WTC11 (cell line): Measurements from ENCODE around the gene NFATC2. TPM values are rescaled to one million over a fixed set of nuclear protein-coding genes. Genes with fewer than 3 reads are reported as not detected.

Source experiments
- ATAC-seq: fragments of 200-7000 bp; cut with Tn5 transposase; 2 replicates; pipeline ENCODE4 v1.10.0; 2021; ENCODE audit warnings: mild to moderate bottlenecking, moderate library complexity
- CTCF ChIA-PET: fragments of 300-600 bp; sonication (Branson Sonifier 250); formaldehyde crosslinking; loops from one replicate; lab custom pipeline; 2021; ENCODE audit warnings: antibody characterized with exemption; lab: Charles Lee
- POLR2A ChIA-PET: fragments of 350-600 bp; sonication (Branson Sonifier 250); formaldehyde crosslinking; loops from one replicate; lab custom pipeline; 2021; ENCODE audit warnings: antibody characterized with exemption; lab: Charles Lee
- DNase-seq: peaks from one replicate; pipeline ENCODE4 v3.0.0; 2021; ENCODE audit warnings: low spot score
- H3K27ac Mint-ChIP-seq: 2 replicates; pipeline ENCODE4 v1.8.0; 2021; ENCODE audit warnings: mixed read lengths
- H3K27me3 Mint-ChIP-seq: 2 replicates; pipeline ENCODE4 v1.8.0; 2021; ENCODE audit warnings: low read depth, mild to moderate bottlenecking, moderate library complexity, mixed read lengths
- H3K36me3 Mint-ChIP-seq: 2 replicates; pipeline ENCODE4 v1.8.0; 2021; ENCODE audit warnings: mixed read lengths
- H3K4me1 Mint-ChIP-seq: 2 replicates; pipeline ENCODE4 v1.8.0; 2022; ENCODE audit warnings: mixed read lengths
- H3K4me3 Mint-ChIP-seq: 2 replicates; pipeline ENCODE4 v1.8.0; 2021; ENCODE audit warnings: mild to moderate bottlenecking, moderate library complexity, mixed read lengths
- H3K9me3 Mint-ChIP-seq: 2 replicates; pipeline ENCODE4 v1.8.0; 2021; ENCODE audit warnings: mixed read lengths
- ATF1 ChIP-seq: sonication (generic); formaldehyde crosslinking; IDR thresholded peaks from 2 replicates; pipeline ENCODE4 v1.8.1; 2023; ENCODE audit warnings: mild to moderate bottlenecking, moderate library complexity, missing genetic modification reagents
- CBFB ChIP-seq: sonication (generic); formaldehyde crosslinking; IDR thresholded peaks from 2 replicates; pipeline ENCODE4 v1.8.1; 2022; ENCODE audit warnings: mild to moderate bottlenecking, low read depth, missing genetic modification reagents
- CREB1 ChIP-seq: sonication (generic); formaldehyde crosslinking; IDR thresholded peaks from 2 replicates; pipeline ENCODE4 v1.8.0; 2023; ENCODE audit warnings: mild to moderate bottlenecking, missing genetic modification reagents
- ELF4 ChIP-seq: sonication (generic); formaldehyde crosslinking; IDR thresholded peaks from 2 replicates; pipeline ENCODE4 v1.8.1; 2022; ENCODE audit warnings: low read depth, mild to moderate bottlenecking, moderate library complexity, missing genetic modification reagents
- ESRRA ChIP-seq: sonication (generic); formaldehyde crosslinking; IDR thresholded peaks from 2 replicates; pipeline ENCODE4 v1.8.1; 2022; ENCODE audit warnings: mild to moderate bottlenecking, missing genetic modification reagents, borderline replicate concordance
- GABPB1 ChIP-seq: sonication (generic); formaldehyde crosslinking; IDR thresholded peaks from 2 replicates; pipeline ENCODE4 v1.8.1; 2023; ENCODE audit warnings: mild to moderate bottlenecking, missing genetic modification reagents
- GRHL2 ChIP-seq: fragments of 250-450 bp; sonication (Bioruptor Pico); IDR thresholded peaks from 2 replicates; pipeline ENCODE4 v1.8.0; 2022; ENCODE audit warnings: mild to moderate bottlenecking, moderate library complexity; ENCODE audit not compliant: insufficient replicate concordance, severe bottlenecking
- NR2C2 ChIP-seq: sonication (generic); formaldehyde crosslinking; IDR thresholded peaks from 2 replicates; pipeline ENCODE4 v1.8.0; 2022; ENCODE audit warnings: mild to moderate bottlenecking, missing genetic modification reagents
- ZBTB21 ChIP-seq: sonication (generic); formaldehyde crosslinking; IDR thresholded peaks from 2 replicates; pipeline ENCODE4 v1.8.1; 2023; ENCODE audit warnings: mild to moderate bottlenecking, missing genetic modification reagents, borderline replicate concordance
- ZNF219 ChIP-seq: sonication (generic); formaldehyde crosslinking; IDR thresholded peaks from 2 replicates; pipeline ENCODE4 v1.8.0; 2023; ENCODE audit warnings: missing genetic modification reagents, mild to moderate bottlenecking, borderline replicate concordance
- ZNF263 ChIP-seq: sonication (generic); formaldehyde crosslinking; IDR thresholded peaks from 2 replicates; pipeline ENCODE4 v1.8.1; 2022; ENCODE audit warnings: low read depth, mild to moderate bottlenecking, moderate library complexity, missing genetic modification reagents
- ZNF423 ChIP-seq: fragments of 250-450 bp; sonication (Bioruptor Pico); IDR thresholded peaks from 2 replicates; pipeline ENCODE4 v2.1.2; 2022; ENCODE audit warnings: mild to moderate bottlenecking, moderate library complexity
- total RNA-seq: library from RNA; stranded (reverse); gene quantifications from 3 replicates; pipeline ENCODE4 v1.2.3, GENCODE V29; 2021
- TF ChIP-seq, protein P1 (sequence below): sonication (generic); formaldehyde crosslinking; conservative IDR thresholded peaks from 2 replicates; pipeline ENCODE4 v1.8.1; 2022; ENCODE audit warnings: mild to moderate bottlenecking, missing genetic modification reagents
- TF ChIP-seq, protein P2 (sequence below): sonication (generic); formaldehyde crosslinking; IDR thresholded peaks from 2 replicates; pipeline ENCODE4 v1.8.0; 2023; ENCODE audit warnings: missing genetic modification reagents, mild to moderate bottlenecking, borderline replicate concordance
- TF ChIP-seq, protein P3 (sequence below): sonication (generic); formaldehyde crosslinking; IDR thresholded peaks from 2 replicates; pipeline ENCODE4 v1.8.0; 2022; ENCODE audit warnings: missing genetic modification reagents
- TF ChIP-seq, protein P4 (sequence below): fragments of 250-450 bp; sonication (Bioruptor Pico); IDR thresholded peaks from 2 replicates; pipeline ENCODE4 v2.1.2; 2022; ENCODE audit warnings: mild to moderate bottlenecking, moderate library complexity
- TF ChIP-seq, protein P5 (sequence below): sonication (generic); formaldehyde crosslinking; IDR thresholded peaks from 2 replicates; pipeline ENCODE4 v1.8.1; 2023; ENCODE audit warnings: mild to moderate bottlenecking, moderate library complexity, missing genetic modification reagents
- TF ChIP-seq, protein P6 (sequence below): fragments of 250-450 bp; sonication (Bioruptor Pico); IDR thresholded peaks from 2 replicates; pipeline ENCODE4 v1.8.0; 2021; ENCODE audit warnings: mild to moderate bottlenecking
- TF ChIP-seq, protein P7 (sequence below): sonication (generic); formaldehyde crosslinking; IDR thresholded peaks from 2 replicates; pipeline ENCODE4 v1.8.1; 2022; ENCODE audit warnings: mild to moderate bottlenecking, moderate library complexity, missing genetic modification reagents

NFATC2 gene
- total RNA-seq, 1 experiment from 2014 or later, result 1.7 TPM

DNA sequence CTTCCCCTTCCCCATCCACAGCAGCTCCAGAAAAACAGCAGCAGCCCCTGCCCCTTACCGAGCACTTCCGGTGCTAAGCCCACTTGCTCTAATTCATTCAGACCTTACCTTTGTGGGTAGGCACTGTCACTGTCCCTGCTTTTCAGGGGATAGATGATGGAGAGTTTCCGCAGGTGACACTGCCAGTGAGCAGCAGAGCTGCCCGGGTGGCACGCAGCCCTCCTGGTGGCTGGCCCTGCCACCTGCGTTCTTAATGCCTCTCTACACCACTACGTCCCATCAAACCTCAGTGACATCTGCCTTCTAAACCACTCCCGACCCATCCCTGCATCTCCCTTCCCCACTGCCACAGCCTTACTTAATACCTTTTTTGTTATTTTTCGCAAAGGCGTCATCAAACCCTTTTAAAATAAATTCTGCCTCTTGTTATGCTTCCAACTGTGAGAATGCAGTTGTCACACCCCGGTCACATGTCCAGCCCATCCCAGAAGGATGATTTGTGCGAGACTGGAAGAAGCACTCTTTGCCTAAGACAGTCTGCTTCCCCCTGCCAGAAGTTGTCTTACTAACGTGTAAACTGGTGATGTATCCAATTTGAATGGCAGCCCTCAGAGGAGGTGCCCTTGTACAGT lies 89.7 kb downstream of the NFATC2 start:
- CTCF ChIA-PET, result no interaction called here
- peaks cover 9% of the 10 kb centered on the region for H3K9me3 Mint-ChIP-seq
- H3K27me3 Mint-ChIP-seq, result no peaks in the 10 kb centered on the region

DNA sequence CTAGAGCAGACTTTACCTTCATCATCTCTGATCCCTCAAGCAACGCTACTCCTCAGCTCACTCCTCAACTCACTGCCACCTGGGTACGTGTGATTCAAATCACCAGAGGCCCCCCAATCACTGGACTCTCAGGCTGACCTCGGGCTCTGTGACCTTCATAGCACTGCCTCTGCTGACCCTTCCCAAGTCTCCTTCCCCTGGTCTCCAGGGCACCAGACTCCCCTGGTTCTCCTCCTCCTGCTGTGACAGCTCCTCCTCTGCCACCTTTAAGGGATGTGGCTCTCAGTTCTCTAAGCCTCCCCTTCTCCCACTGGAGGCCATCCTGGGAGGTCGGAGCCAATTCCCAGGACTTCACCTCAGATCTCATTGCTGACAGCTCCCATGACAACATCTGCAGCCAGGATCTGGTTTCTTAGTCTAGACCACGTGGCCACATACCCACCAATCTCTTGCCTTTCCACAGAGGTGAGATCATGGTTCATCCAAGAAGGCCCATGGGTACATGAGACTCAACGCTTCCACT lies 90.4 kb downstream of the NFATC2 start:
- ChIA-PET POLR2A (no interaction called here), CTCF (interaction anchor here (1.3 kb wide), 1 partner anchor 9 kb away, joined by 3 read pairs; no protein-coding TSS in a partner anchor)
- Mint-ChIP-seq H3K4me1 (peaks cover 4% of the 10 kb centered on the region; the same call in 1 of the 2 replicates), H3K27me3 (no peaks in the 10 kb centered on the region), H3K36me3 (peaks cover 6% of the 10 kb centered on the region; the same call in 1 of the 2 replicates), H3K4me3 (no peak overlapping the region), H3K9me3 (peaks cover 9% of the 10 kb centered on the region), H3K27ac (no peak overlapping the region)
- DNase-seq (no peak), ATAC-seq (no peak)
- TF ChIP-seq ZNF423 (CRISPR knock-in tag), result no peak
- no peak for TF ChIP-seq ELF4 (CRISPR knock-in tag)
- TF ChIP-seq, protein P1, sequence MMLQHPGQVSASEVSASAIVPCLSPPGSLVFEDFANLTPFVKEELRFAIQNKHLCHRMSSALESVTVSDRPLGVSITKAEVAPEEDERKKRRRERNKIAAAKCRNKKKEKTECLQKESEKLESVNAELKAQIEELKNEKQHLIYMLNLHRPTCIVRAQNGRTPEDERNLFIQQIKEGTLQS (CRISPR knock-in tag), result no peak
- TF ChIP-seq NR2C2, result no peak
- TF ChIP-seq CBFB, result no peak
- no peak for TF ChIP-seq GABPB1 (CRISPR knock-in tag)
- TF ChIP-seq, protein P2, sequence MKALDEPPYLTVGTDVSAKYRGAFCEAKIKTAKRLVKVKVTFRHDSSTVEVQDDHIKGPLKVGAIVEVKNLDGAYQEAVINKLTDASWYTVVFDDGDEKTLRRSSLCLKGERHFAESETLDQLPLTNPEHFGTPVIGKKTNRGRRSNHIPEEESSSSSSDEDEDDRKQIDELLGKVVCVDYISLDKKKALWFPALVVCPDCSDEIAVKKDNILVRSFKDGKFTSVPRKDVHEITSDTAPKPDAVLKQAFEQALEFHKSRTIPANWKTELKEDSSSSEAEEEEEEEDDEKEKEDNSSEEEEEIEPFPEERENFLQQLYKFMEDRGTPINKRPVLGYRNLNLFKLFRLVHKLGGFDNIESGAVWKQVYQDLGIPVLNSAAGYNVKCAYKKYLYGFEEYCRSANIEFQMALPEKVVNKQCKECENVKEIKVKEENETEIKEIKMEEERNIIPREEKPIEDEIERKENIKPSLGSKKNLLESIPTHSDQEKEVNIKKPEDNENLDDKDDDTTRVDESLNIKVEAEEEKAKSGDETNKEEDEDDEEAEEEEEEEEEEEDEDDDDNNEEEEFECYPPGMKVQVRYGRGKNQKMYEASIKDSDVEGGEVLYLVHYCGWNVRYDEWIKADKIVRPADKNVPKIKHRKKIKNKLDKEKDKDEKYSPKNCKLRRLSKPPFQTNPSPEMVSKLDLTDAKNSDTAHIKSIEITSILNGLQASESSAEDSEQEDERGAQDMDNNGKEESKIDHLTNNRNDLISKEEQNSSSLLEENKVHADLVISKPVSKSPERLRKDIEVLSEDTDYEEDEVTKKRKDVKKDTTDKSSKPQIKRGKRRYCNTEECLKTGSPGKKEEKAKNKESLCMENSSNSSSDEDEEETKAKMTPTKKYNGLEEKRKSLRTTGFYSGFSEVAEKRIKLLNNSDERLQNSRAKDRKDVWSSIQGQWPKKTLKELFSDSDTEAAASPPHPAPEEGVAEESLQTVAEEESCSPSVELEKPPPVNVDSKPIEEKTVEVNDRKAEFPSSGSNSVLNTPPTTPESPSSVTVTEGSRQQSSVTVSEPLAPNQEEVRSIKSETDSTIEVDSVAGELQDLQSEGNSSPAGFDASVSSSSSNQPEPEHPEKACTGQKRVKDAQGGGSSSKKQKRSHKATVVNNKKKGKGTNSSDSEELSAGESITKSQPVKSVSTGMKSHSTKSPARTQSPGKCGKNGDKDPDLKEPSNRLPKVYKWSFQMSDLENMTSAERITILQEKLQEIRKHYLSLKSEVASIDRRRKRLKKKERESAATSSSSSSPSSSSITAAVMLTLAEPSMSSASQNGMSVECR (CRISPR knock-in tag), result no peak
- TF ChIP-seq, protein P3, sequence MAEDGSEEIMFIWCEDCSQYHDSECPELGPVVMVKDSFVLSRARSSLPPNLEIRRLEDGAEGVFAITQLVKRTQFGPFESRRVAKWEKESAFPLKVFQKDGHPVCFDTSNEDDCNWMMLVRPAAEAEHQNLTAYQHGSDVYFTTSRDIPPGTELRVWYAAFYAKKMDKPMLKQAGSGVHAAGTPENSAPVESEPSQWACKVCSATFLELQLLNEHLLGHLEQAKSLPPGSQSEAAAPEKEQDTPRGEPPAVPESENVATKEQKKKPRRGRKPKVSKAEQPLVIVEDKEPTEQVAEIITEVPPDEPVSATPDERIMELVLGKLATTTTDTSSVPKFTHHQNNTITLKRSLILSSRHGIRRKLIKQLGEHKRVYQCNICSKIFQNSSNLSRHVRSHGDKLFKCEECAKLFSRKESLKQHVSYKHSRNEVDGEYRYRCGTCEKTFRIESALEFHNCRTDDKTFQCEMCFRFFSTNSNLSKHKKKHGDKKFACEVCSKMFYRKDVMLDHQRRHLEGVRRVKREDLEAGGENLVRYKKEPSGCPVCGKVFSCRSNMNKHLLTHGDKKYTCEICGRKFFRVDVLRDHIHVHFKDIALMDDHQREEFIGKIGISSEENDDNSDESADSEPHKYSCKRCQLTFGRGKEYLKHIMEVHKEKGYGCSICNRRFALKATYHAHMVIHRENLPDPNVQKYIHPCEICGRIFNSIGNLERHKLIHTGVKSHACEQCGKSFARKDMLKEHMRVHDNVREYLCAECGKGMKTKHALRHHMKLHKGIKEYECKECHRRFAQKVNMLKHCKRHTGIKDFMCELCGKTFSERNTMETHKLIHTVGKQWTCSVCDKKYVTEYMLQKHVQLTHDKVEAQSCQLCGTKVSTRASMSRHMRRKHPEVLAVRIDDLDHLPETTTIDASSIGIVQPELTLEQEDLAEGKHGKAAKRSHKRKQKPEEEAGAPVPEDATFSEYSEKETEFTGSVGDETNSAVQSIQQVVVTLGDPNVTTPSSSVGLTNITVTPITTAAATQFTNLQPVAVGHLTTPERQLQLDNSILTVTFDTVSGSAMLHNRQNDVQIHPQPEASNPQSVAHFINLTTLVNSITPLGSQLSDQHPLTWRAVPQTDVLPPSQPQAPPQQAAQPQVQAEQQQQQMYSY (CRISPR knock-in tag), result no peak

More for the DNA sequence above, 89.7 kb downstream of the NFATC2 start:
- Mint-ChIP-seq H3K4me3 (no peak overlapping the region), H3K4me1 (peaks cover 4% of the 10 kb centered on the region; the same call in 1 of the 2 replicates), H3K27ac (no peak overlapping the region), H3K36me3 (peaks cover 6% of the 10 kb centered on the region; the same call in 1 of the 2 replicates)
- POLR2A ChIA-PET, result no interaction called here
- TF ChIP-seq, protein P4, sequence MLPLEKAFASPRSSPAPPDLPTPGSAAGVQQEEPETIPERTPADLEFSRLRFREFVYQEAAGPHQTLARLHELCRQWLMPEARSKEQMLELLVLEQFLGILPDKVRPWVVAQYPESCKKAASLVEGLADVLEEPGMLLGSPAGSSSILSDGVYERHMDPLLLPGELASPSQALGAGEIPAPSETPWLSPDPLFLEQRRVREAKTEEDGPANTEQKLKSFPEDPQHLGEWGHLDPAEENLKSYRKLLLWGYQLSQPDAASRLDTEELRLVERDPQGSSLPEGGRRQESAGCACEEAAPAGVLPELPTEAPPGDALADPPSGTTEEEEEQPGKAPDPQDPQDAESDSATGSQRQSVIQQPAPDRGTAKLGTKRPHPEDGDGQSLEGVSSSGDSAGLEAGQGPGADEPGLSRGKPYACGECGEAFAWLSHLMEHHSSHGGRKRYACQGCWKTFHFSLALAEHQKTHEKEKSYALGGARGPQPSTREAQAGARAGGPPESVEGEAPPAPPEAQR (CRISPR knock-in tag), result no peak
- TF ChIP-seq ZNF219 (CRISPR knock-in tag) (no peak), ATF1 (no peak), ZNF263 (CRISPR knock-in tag) (no peak), ESRRA (CRISPR knock-in tag) (no peak), GRHL2 (CRISPR knock-in tag) (no peak), ZBTB21 (no peak), CREB1 (CRISPR knock-in tag) (no peak)
- TF ChIP-seq, protein P5, sequence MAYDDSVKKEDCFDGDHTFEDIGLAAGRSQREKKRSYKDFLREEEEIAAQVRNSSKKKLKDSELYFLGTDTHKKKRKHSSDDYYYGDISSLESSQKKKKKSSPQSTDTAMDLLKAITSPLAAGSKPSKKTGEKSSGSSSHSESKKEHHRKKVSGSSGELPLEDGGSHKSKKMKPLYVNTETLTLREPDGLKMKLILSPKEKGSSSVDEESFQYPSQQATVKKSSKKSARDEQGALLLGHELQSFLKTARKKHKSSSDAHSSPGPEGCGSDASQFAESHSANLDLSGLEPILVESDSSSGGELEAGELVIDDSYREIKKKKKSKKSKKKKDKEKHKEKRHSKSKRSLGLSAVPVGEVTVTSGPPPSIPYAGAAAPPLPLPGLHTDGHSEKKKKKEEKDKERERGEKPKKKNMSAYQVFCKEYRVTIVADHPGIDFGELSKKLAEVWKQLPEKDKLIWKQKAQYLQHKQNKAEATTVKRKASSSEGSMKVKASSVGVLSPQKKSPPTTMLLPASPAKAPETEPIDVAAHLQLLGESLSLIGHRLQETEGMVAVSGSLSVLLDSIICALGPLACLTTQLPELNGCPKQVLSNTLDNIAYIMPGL, result no peak
- TF ChIP-seq, protein P6, sequence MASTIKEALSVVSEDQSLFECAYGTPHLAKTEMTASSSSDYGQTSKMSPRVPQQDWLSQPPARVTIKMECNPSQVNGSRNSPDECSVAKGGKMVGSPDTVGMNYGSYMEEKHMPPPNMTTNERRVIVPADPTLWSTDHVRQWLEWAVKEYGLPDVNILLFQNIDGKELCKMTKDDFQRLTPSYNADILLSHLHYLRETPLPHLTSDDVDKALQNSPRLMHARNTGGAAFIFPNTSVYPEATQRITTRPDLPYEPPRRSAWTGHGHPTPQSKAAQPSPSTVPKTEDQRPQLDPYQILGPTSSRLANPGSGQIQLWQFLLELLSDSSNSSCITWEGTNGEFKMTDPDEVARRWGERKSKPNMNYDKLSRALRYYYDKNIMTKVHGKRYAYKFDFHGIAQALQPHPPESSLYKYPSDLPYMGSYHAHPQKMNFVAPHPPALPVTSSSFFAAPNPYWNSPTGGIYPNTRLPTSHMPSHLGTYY (CRISPR knock-in tag), result no peak
- TF ChIP-seq, protein P7, sequence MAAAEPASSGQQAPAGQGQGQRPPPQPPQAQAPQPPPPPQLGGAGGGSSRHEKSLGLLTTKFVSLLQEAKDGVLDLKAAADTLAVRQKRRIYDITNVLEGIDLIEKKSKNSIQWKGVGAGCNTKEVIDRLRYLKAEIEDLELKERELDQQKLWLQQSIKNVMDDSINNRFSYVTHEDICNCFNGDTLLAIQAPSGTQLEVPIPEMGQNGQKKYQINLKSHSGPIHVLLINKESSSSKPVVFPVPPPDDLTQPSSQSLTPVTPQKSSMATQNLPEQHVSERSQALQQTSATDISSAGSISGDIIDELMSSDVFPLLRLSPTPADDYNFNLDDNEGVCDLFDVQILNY (CRISPR knock-in tag), result no peak
- ATAC-seq (no peak), DNase-seq (no peak)
